Measurements from ENCODE around the gene GPR162.
A peak's percentile ranks its signal among the peaks of the same experiment; 100 is the strongest.

GPR162 gene

DNA sequence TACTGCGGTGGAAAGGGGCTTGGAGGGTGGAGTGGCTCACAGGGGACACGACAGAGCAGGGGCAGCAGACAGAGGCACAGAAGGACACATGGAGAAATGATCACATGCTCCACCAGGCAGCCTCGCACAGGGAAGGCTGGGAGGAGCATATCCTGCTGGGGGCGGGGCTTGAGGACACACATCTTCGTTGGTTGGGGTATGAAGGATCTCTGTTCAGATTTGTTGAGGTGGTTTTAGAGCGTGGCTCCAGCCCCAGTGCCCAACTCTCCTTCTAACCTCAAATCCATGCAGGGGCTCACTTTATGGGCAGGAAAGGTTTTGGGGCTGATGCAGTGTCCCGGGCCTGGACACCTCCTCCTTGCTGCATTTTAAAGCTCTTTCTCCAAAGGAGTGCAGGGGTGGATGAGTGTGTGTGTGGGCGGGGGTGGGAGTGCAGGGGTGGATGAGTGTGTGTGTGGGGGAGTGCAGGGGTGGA is 5.9 kb downstream of the GPR162 start:
- TF ChIP-seq, protein P1, sequence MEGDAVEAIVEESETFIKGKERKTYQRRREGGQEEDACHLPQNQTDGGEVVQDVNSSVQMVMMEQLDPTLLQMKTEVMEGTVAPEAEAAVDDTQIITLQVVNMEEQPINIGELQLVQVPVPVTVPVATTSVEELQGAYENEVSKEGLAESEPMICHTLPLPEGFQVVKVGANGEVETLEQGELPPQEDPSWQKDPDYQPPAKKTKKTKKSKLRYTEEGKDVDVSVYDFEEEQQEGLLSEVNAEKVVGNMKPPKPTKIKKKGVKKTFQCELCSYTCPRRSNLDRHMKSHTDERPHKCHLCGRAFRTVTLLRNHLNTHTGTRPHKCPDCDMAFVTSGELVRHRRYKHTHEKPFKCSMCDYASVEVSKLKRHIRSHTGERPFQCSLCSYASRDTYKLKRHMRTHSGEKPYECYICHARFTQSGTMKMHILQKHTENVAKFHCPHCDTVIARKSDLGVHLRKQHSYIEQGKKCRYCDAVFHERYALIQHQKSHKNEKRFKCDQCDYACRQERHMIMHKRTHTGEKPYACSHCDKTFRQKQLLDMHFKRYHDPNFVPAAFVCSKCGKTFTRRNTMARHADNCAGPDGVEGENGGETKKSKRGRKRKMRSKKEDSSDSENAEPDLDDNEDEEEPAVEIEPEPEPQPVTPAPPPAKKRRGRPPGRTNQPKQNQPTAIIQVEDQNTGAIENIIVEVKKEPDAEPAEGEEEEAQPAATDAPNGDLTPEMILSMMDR (IDR thresholded peaks at IDR 0.05) = no peak
- Histone ChIP-seq H3K4me3 (peak overlapping the region; percentile 92), H3K27ac (peak overlapping the region in 1 of 2 donors; percentile 94)
- peak; percentile 90 for DNase-seq (ENCODE audit: low spot score)

- TF ChIP-seq, protein P1 (IDR thresholded peaks at IDR 0.05) = no peak
- no peak for DNase-seq (ENCODE audit: low spot score)
- peak within 1 kb of the TSS; percentile 92 for H3K4me3 ChIP-seq
- peak within 1 kb of the TSS; percentile 85 to 94 for H3K27ac ChIP-seq
Observed at GRCh38 chr12:6827982-6828780, 6.6 kb downstream of the GPR162 start, which contains the start of gene P3H3. P3H3 (plus strand) TSS chr12:6828407; CDS start chr12:6828441, 34 bp downstream.

GRCh38 chr12:6828781-6829535 is 7.3 kb downstream of the GPR162 start:
- no peak for DNase-seq (ENCODE audit: low spot score)
- TF ChIP-seq, protein P1 (IDR thresholded peaks at IDR 0.05) = no peak
- Histone ChIP-seq H3K4me3 (peak overlapping the region; percentile 92), H3K27ac (peak overlapping the region; percentile 85 to 94)

GRCh38 chr12:6829536-6830220 is 8.1 kb downstream of the GPR162 start:
- Histone ChIP-seq H3K27ac (peak overlapping the region; percentile 85 to 94), H3K4me3 (peak overlapping the region; percentile 92)
- TF ChIP-seq, protein P1 (IDR thresholded peaks at IDR 0.05) = no peak
- no peak for DNase-seq (ENCODE audit: low spot score)

- no peak for DNase-seq (ENCODE audit: low spot score)
- TF ChIP-seq, protein P1 (IDR thresholded peaks at IDR 0.05) = no peak
- H3K4me3 ChIP-seq = no peak overlapping the region
- peak overlapping the region; percentile 85 to 94 for H3K27ac ChIP-seq
Observed at GRCh38 chr12:6830286-6830890, 8.8 kb downstream of the GPR162 start.

DNA sequence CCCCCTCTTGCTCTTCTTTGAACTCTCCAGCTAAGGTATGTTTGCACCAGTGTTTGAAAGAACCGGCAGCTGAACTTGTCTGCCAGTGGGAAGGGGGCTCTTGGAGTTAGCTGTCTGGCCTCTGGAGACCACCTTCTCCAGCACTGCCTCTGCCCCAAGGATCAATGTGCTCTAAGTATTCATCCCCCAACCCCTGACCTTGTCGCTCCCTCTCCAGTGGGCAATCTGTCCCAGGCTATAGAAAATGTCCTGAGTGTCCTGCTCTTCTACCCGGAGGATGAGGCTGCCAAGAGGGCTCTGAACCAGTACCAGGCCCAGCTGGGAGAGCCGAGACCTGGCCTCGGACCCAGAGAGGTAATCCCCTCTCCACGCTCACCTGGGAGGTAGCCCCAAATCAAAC is 9.4 kb downstream of the GPR162 start:
- Histone ChIP-seq H3K27ac (no peak overlapping the region), H3K4me3 (no peak overlapping the region)
- TF ChIP-seq, protein P1 (IDR thresholded peaks at IDR 0.05) = no peak
- no peak for DNase-seq (ENCODE audit: low spot score)

All from coronary artery (tissue), 2 donors.